T-helper 2 cell treated with Interferon-gamma antibody and Interleukin-4, amounts not matched to agents 100 ng/mL and 5 ng/mL, for 36 hours (primary cell): ENCODE measurements around the gene SP110. TPM values are rescaled to one million over a fixed set of nuclear protein-coding genes. Genes with fewer than 3 reads are reported as not detected.
"Not testable (repeated sequence)": the region's sequence is repeated elsewhere in the genome, so short reads cannot be mapped to it uniquely, and the experiment has no call there.

ENCODE experiments used
- intact Hi-C: fragments of 100-400 bp; cut with micrococcal nuclease; formaldehyde crosslinking; loops from one replicate; pipeline ENCODE4 v1.15.1; 2023
- total RNA-seq: library from RNA; stranded (reverse); gene quantifications from 2 replicates; pipeline ENCODE4 v1.2.3, GENCODE V29; 2022

SP110 gene
- total RNA-seq, 1 donor from 2014 or later: 131 TPM

DNA sequence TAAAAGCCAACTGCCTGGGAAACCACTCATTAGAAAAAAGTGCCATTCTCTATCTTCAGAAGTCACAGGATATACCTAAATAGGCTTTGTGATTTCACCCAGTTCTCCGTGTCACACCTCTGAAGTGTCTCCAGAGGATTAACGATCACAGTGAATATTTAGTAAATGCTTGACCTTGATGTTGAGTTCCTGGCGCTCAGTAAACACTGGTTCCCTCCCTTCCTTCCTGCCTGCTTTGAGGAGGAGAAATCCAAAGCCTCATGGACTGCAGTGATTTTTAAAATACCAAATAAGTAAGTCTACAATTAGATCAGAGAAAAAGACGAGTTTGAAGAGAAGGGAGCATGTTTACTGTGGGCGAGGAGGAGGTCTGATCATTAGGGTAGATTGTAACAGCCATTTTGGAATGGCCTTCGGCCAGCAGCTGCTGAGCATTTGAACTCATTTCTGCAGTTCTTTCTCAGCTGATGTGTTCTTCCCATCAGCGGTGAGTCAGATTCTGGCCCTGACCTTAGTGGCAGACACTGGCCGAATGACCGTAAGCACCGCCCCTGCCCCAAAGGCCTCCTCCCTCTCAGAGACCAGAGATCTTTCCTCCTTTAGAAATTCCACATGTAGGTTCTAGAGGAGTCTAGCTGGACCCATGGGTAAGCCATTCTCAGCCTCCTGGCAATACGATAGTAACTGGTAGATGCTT lies 89.0 kb downstream of the SP110 start:
- intact Hi-C loops: no loop called here

DNA sequence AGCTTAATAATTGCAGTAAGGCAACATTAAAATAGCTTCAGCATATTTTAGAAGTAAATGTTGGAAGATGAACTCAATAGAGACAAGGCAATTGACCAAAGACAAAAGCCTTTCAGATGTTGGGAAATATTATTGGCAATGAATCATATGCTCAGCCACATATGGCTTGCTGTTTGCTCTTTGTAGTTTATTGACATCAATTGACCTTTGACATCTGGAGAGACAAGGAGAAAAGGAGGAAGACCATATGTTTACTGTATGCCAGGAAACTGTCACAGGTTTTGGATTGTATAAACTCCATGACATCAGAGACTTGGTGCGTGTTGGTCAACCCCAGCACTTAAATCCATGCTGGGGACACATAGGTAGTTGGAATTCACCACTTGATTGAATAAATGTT lies 90.4 kb downstream of the SP110 start:
- intact Hi-C loops: no loop called here

DNA sequence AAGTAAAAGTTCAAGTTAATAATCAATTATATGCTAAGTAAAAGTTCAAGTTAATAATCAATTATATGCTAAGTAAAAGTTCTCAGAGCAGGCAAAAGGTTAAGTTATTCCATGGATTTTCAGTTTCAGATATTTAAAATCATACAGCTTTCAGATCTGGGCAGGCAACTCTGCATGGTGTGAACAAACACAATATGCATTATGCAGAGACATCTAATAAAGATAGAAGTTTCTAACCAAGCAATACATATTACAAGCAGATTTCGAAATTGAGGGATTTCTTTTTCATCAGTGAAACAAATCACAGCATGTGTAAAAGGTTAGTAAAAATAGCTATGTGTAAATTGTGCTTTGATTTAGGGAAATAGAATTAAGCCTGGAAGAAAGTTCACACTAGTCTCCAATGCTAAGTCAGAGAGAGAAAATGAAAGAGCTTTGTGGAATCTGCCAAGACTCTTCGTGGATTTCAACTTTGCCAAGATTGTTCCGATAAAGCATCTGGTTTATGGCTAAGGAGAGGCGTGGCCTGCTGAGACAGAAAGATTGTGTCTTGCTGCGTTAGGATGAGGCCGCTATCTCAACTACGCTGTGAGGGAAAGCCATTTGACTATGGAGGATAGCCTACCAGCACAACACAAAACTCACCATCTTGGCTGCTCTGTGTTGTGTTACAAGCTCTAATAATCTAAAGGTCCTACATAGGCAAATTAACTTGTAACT lies 91.0 kb downstream of the SP110 start:
- intact Hi-C loops: no loop called here

DNA sequence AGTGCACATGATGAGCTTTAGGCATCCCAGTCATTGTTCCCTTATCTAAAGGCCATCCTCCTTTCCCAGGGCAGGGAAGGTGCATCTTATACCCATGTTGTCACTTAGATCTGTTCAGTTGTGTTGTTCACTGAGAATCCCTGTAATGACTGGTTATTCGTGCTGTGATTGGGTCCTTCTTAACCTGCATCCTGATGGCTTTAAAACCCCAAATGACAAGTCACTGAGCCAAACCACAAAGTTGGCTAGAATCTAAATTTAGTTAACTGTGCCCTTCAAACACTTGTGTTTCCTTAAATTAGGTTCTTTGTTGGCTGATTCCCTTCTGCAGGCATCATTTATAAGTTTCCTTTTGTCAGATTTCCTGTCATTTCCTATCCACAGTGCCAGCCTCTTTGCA lies 92.6 kb downstream of the SP110 start:
- intact Hi-C loops: no loop called here

DNA sequence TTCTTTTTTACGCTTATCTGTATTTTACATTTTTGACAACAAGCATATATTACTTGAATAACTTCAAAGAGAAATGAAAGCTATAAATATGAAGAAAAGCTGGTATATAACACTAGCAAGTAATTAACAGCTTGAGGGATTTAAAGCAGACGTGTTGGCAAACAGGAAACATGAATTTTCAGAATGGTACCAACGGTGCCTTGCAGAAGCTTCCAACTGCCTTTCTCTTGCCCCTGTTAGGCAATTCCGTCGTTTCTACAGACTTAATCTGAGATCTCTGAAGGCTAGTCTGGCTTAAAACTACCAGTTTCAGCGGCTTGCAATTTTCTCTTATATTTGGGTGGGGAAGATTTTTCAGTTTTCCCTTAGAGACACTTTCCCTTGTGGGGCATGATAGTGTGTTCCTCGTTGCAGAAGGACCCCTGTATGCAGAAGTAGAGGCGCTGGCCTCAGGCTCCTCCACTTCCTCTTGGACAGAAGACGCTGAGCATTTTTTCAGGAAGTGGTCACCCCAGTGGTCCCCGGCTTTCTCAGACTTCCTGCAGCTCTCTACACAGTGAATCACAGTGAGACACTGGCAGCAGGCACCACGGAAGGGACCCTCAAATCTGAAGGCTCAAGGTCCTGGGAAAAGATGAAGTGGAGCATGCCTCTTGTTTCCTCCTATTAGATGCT lies 94.9 kb downstream of the SP110 start:
- intact Hi-C loops: no loop called here

DNA sequence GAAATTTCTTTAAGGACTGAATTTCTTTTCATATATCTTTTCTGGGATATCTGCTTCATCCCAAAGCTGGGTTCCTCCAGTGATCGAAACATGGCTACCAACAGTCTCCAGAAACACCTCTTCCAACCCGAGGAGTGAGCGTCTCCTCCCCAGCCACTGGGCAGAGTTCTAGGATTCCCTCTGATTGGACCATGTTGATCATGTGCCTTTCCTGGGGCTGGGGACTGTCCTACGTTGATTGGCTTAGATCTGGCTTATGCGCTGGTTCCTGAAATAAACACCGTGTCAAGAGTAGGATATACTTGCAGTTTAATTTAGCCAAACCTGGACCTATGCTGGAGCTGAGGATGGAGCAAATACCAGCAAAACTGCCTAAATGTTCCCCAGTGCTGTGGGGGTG lies 95.5 kb downstream of the SP110 start:
- intact Hi-C loops: no loop called here

DNA sequence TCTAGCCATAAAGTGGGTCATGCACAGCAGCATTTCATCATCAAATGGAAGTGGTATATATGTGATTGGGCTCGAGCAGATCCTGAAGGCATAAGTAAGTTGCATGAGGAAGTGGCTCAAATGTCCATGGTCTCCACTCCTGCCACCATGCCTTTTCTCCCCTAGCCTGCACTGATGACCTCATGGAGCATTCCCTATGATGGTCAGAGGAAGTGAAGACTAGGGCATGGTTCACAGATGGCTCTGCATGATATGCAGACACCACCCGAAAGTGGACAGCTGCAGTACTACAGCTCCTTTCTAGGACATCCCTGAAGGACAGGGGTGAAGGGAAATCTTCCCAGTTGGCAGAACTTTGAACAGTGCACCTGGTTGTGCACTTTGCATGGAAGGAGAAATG lies 99.4 kb downstream of the SP110 start:
- intact Hi-C loops: not testable (repeated sequence)

DNA sequence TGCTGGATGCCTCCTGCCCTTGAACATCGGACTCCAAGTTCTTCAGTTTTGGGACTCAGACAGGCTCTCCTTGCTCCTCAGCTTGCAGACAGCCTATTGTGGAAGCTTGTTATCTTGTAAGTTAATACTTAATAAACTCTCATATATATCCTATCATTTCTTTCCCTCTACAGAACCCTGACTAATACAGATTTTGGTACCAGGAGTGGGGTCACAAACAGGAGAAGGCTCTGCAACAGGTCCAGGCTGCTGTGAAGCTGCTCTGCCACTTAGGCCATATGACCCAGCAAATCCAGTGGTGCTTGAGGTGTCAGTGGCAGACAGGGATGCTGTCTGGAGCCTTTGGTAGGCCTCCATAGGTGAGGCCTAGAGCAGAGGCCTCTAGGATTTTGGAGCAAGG lies 100.0 kb downstream of the SP110 start:
- intact Hi-C loops: not testable (repeated sequence)

Other genes starting within 250 kb of the SP110 start
- gene SLC16A14, start 151.1 kb downstream of the SP110 start, total RNA-seq: 1.5 and 1.7 TPM in 2 replicates
- 117 and 120 TPM in 2 replicates for gene SP140, start 5.8 kb upstream of the SP110 start, total RNA-seq
- gene SP140L, start 107.2 kb upstream of the SP110 start, total RNA-seq: 120 and 122 TPM in 2 replicates
- 273 and 282 TPM in 2 replicates for gene SP100, start 196.2 kb upstream of the SP110 start, total RNA-seq